Osteoblast (primary cell): ENCODE data around the gene CRIP2. TPM values are rescaled to one million over a fixed set of nuclear protein-coding genes. Genes with fewer than 3 reads are reported as not detected.

Source experiments
- DNase-seq: peaks from one replicate; pipeline ENCODE4 v3.0.0; 2011; ENCODE audit warnings: low spot score, mixed read lengths; ENCODE audit not compliant: insufficient read length; ENCODE audit errors: missing footprints
- H2AFZ ChIP-seq: 2 replicates; pipeline ENCODE4 v1.6.0; 2011; ENCODE audit warnings: mild to moderate bottlenecking, low read length
- H3K27ac ChIP-seq: 2 replicates; pipeline ENCODE4 v1.5.1; 2011; ENCODE audit warnings: mild to moderate bottlenecking, low read depth, low read length, moderate library complexity
- H3K27me3 ChIP-seq: 2 replicates; pipeline ENCODE4 v1.6.0; 2012; ENCODE audit warnings: mild to moderate bottlenecking, control low read depth, inconsistent platforms, low read length, moderate library complexity; ENCODE audit not compliant: insufficient read depth
- H3K36me3 ChIP-seq: 2 replicates; pipeline ENCODE4 v1.5.1; 2011; ENCODE audit warnings: mild to moderate bottlenecking, low read length, control low read depth, moderate library complexity; ENCODE audit not compliant: insufficient read depth
- H3K4me1 ChIP-seq: 2 replicates; pipeline ENCODE4 v1.5.1; 2011; ENCODE audit warnings: mild to moderate bottlenecking, low read length, control low read depth, moderate library complexity; ENCODE audit not compliant: insufficient read depth
- H3K4me2 ChIP-seq: 2 replicates; pipeline ENCODE4 v1.6.0; 2011; ENCODE audit warnings: mild to moderate bottlenecking, low read length; ENCODE audit not compliant: insufficient read depth
- H3K4me3 ChIP-seq: fragments of 200-600 bp; sonication (generic); 3 replicates; pipeline ENCODE4 v1.5.1; 2012; ENCODE audit warnings: mild to moderate bottlenecking, low read length, inconsistent platforms; ENCODE audit not compliant: insufficient read depth
- H3K79me2 ChIP-seq: 2 replicates; pipeline ENCODE4 v1.6.0; 2012; ENCODE audit warnings: mild to moderate bottlenecking, low read length, control low read depth, inconsistent platforms; ENCODE audit not compliant: insufficient read depth
- H3K9me3 ChIP-seq: 2 replicates; pipeline ENCODE4 v1.5.1; 2011; ENCODE audit warnings: low read depth, low read length, control low read depth
- H4K20me1 ChIP-seq: 2 replicates; pipeline ENCODE4 v1.6.0; 2012; ENCODE audit warnings: mild to moderate bottlenecking, low read length, control low read depth; ENCODE audit not compliant: insufficient read depth
- total RNA-seq: library from RNA; depleted of rRNA; stranded (reverse); fragments of >200 nt; gene quantifications from 2 replicates; pipeline ENCODE4 v1.2.3, GENCODE V29; 2012
- TF ChIP-seq, protein P1 (sequence below): IDR thresholded peaks from 2 replicates; pipeline ENCODE4 v1.5.1; 2011; ENCODE audit warnings: mild to moderate bottlenecking, low read depth, low read length, moderate library complexity; ENCODE audit errors: extremely low read depth

The CRIP2 gene
- total RNA-seq, 1 donor = 43.8 TPM

DNA sequence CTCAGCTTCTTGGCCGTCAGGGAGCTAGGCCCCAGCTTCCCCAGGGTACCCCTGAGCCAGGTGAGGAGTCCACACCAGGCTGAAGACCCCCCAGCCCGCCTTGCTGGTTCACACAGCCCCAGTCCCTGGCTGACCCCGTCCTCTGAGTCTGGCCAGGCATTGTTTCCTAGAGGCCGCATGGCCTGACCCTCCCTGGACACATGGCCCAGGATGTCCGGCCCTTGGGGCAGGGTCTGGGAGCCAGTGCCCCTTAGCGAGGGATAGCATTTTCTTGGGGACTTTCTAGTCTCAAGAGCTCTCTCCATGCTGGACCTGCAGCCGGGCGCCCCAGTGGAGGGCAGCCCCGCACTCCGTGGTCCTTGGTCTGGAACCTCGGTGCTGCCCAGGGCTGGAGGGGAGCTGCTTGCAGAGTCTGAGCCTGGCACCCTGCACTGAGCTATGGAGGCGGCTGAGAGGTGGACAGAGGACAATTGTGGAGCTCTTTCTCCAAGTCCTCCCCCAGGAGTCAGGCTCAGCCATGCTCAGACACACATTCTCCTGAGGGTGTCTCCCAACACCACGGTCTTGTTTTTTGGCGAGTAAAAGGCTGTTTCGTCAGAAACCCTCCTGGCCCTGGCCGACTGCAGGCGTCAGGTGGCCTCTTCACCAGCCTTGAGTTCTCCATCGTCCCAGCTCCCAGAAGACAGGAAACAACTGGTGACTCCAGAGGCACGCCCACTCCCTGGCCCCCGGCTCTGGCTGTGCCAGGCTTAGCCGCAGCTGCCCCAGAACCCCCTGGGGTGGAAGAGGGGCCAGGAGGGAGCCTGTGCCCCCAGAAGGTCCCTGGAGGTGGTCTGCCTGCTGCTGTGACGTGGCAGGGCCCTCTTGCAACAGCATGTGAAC lies 17.6 kb upstream of the CRIP2 start:
- H3K27ac ChIP-seq = no peak overlapping the region
- no peak overlapping the region for H2AFZ ChIP-seq
- no peaks in the 10 kb centered on the region for H3K79me2 ChIP-seq

GRCh38 chr14:105458010-105458409 lies 16.6 kb upstream of the CRIP2 start:
- Histone ChIP-seq H3K27ac (no peak overlapping the region), H3K4me3 (no peak overlapping the region), H2AFZ (no peak overlapping the region), H4K20me1 (no peaks in the 10 kb centered on the region), H3K4me1 (no peaks in the 10 kb centered on the region), H3K4me2 (no peak overlapping the region), H3K9me3 (no peaks in the 10 kb centered on the region), H3K79me2 (no peaks in the 10 kb centered on the region), H3K36me3 (peaks cover 17% of the 10 kb centered on the region), H3K27me3 (no peaks in the 10 kb centered on the region)
- no peak for DNase-seq
- TF ChIP-seq, protein P1, sequence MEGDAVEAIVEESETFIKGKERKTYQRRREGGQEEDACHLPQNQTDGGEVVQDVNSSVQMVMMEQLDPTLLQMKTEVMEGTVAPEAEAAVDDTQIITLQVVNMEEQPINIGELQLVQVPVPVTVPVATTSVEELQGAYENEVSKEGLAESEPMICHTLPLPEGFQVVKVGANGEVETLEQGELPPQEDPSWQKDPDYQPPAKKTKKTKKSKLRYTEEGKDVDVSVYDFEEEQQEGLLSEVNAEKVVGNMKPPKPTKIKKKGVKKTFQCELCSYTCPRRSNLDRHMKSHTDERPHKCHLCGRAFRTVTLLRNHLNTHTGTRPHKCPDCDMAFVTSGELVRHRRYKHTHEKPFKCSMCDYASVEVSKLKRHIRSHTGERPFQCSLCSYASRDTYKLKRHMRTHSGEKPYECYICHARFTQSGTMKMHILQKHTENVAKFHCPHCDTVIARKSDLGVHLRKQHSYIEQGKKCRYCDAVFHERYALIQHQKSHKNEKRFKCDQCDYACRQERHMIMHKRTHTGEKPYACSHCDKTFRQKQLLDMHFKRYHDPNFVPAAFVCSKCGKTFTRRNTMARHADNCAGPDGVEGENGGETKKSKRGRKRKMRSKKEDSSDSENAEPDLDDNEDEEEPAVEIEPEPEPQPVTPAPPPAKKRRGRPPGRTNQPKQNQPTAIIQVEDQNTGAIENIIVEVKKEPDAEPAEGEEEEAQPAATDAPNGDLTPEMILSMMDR = no peak

More for the DNA sequence above, 17.6 kb upstream of the CRIP2 start:
- no peaks in the 10 kb centered on the region for H3K27me3 ChIP-seq
- no peaks in the 10 kb centered on the region for H3K9me3 ChIP-seq
- TF ChIP-seq, protein P1 = no peak
- H3K4me1 ChIP-seq = no peaks in the 10 kb centered on the region
- no peak for DNase-seq
- H3K36me3 ChIP-seq = peaks cover 24% of the 10 kb centered on the region
- H4K20me1 ChIP-seq = no peaks in the 10 kb centered on the region
- H3K4me3 ChIP-seq = no peak overlapping the region
- H3K4me2 ChIP-seq = no peak overlapping the region

GRCh38 chr14:105458571-105458970 lies 16.1 kb upstream of the CRIP2 start:
- H3K9me3 ChIP-seq = no peaks in the 10 kb centered on the region
- H3K4me2 ChIP-seq = no peak overlapping the region
- no peaks in the 10 kb centered on the region for H3K4me1 ChIP-seq
- no peak overlapping the region for H3K4me3 ChIP-seq
- no peak for DNase-seq
- H3K79me2 ChIP-seq = no peaks in the 10 kb centered on the region
- TF ChIP-seq, protein P1 = no peak
- H2AFZ ChIP-seq = no peak overlapping the region
- no peaks in the 10 kb centered on the region for H3K27me3 ChIP-seq
- H3K36me3 ChIP-seq = peaks cover 23% of the 10 kb centered on the region
- no peak overlapping the region for H3K27ac ChIP-seq
- no peaks in the 10 kb centered on the region for H4K20me1 ChIP-seq

DNA sequence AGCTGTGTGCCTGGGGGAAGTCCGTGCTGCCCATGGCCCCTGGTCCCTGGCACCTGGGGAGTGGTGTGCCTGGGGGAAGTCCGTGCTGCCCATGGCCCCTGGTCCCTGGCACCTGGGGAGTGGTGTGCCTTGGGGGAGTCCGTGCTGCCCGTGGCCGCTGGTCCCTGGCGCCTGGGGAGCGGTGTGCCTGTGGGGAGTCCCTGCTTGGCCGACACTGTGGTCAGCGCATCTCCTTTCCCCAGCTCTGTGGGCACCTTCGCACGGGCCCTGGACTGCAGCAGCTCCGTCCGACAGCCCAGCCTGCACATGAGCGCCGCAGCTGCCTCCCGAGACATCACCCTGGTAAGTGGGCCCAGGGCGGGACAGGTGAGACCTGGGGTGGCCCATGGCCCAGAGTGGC lies 14.5 kb upstream of the CRIP2 start:
- no peaks in the 10 kb centered on the region for H3K4me1 ChIP-seq
- no peak overlapping the region for H3K4me2 ChIP-seq
- H3K36me3 ChIP-seq = peaks cover 23% of the 10 kb centered on the region
- TF ChIP-seq, protein P1 = no peak
- H3K4me3 ChIP-seq = no peak overlapping the region
- H3K79me2 ChIP-seq = no peaks in the 10 kb centered on the region
- no peak for DNase-seq
- no peak overlapping the region for H2AFZ ChIP-seq
- H3K27ac ChIP-seq = no peak overlapping the region
- H3K9me3 ChIP-seq = no peaks in the 10 kb centered on the region
- H3K27me3 ChIP-seq = no peaks in the 10 kb centered on the region
- no peaks in the 10 kb centered on the region for H4K20me1 ChIP-seq
